GM12892 (cell line): Measurements from ENCODE around the gene CIITA.
"Not testable (repeated sequence)": the region's sequence is repeated elsewhere in the genome, so short reads cannot be mapped to it uniquely, and the experiment has no call there.

ENCODE experiments used
- DNase-seq: peaks from one replicate; pipeline ENCODE4 v3.0.0; 2011; ENCODE audit not compliant: insufficient read length
- FAIRE-seq: peaks from 2 replicates; lab custom pipeline; 2011; peaks lifted over from hg19 to GRCh38; lab: Jason Lieb, UNC
- POLR2A ChIP-seq: IDR thresholded peaks from 2 replicates; pipeline ENCODE4 v1.6.1; 2011; ENCODE audit warnings: low read depth, low read length, control low read depth
- POLR2AphosphoS5 ChIP-seq: IDR thresholded peaks from 2 replicates; pipeline ENCODE4 v1.6.1; 2011; ENCODE audit warnings: low read depth, low read length, control low read depth
- TAF1 ChIP-seq: IDR thresholded peaks from 2 replicates; pipeline ENCODE4 v1.6.1; 2011; ENCODE audit warnings: low read depth, mild to moderate bottlenecking, control low read depth, low read length, borderline replicate concordance

Gene CIITA

DNA sequence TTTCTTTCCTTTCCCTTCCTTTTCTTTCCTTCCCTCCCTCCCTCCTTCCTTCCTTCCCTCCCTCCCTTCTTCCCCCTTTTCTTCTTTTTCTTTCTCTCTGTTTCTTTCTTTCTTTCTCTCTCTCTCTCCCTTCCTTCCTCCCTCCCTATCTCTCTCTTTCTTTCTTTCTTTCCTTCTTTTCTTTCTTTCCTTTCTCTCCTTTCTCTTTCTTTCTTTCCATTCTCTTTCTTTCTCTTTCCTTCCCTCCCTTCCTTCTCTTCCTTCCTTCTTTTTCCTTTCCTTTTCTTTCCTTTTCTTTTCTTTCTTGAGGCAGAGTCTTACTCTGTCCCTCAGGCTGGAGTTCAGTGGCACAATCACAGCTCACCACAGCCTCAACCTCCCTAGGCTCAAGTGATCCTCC, 34.3 kb downstream of the CIITA start:
- DNase-seq (no peak), FAIRE-seq (no peak)
- no peak for TF ChIP-seq POLR2AphosphoS5

DNA sequence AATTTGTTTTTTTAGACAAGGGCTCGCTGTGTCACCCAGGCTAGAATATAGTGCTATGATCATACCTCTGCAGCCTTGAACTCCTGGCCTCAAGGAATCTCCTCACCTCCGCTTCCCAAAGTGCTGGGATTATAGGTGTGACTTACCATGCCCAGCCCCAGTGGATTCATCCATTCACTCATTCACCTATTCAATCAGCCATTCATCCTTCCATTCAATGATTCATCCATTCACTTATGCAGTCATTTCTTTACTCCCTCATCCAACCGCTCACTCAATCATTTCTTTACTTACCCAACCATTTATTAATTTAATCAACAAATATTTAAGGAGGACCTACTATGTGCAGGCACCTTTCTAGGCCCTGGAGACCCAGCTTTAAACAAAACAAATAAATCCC, 39.5 kb downstream of the CIITA start:
- no peak for DNase-seq
- TF ChIP-seq TAF1 = no peak
- no peak for TF ChIP-seq POLR2A
- no peak for TF ChIP-seq POLR2AphosphoS5
- no peak for FAIRE-seq

DNA sequence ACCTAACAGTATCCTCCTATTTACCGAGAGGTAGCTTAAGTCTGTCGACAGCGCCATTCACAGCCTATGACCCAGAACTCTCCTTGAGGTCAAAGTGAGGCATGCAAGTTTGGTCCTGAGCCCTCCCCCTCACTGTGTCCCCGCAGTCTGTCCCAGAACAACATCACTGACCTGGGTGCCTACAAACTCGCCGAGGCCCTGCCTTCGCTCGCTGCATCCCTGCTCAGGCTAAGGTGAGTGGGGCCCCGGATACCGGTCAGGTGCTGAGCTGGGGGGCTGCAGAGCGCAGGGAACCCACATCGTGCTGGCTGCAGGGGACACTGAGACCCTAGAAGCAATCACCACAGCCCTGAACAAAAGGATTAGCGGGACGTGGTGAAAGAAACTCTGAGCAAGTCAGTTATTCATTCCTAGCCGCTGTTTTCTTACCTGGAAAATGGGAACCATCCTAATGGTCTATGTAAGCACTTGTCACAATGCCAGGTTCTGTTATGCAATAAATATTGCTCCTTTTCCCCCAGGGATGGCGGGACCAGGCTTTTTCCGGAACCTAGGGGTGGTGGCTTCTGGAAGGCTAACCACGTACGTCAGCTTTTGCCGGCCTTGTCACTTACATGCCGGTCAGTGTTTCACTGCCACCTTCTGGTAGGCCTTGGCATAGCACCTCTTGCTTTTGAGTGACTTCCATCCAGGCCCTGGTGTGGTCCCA, 41.4 kb downstream of the CIITA start:
- peak; percentile 65 for DNase-seq
- FAIRE-seq = peak; percentile 95
- no peak for TF ChIP-seq TAF1
- no peak for TF ChIP-seq POLR2A
- 0 out of 2 replicates have a peak, but pooled peaks have one; percentile 42 for TF ChIP-seq POLR2AphosphoS5

DNA sequence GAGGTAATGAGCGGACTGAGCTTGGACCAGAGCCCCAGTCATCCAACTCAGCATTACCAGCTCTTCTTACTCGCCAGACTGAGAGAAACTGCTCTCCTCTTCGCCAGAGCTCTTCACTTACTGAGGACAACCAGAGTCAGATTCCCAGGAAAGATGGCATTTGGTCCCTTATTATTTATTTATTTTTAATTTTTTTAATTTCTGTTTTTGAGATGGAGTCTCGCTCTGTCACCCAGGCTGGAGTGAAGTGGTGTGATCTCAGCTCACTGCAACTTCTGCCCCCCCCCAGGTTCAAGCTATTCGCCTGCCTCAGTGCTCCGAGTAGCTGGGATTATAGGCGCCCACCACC, 42.0 kb downstream of the CIITA start:
- TF ChIP-seq POLR2AphosphoS5 (no peak), POLR2A (no peak), TAF1 (no peak)
- FAIRE-seq = no peak
- DNase-seq = no peak

DNA sequence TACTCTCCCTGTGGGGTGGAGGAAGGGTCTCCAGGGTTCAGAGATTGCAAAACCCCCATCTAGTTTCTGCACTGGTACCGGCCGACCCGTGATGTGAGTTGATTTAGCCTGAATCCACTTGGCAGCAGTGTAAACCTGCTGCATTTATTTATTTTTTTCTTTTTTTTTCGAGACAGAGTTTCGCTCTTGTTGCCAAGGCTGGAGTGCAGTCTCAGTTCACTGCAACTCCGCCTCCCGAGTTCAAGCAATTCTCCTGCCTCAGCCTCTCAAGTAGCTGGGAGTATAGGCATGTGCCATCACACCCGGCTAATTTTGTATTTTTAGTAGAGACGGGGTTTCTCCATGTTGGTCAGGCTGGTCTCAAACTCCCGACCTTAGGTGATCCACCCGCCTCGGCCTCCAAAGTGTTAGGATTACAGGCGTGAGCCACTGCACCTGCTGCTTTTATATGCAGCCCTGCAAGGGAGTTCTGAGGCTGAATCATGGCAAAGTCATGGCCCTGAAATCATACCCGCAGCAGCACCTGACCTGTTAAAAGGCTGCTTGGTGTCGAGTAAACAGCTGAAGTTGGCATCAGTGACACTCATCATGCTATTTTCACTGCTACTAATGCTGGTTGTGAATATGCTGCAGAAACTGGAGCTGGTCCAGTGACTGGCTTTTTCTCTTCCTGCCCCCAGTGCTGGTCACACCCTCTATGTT, 43.9 kb downstream of the CIITA start:
- no peak for FAIRE-seq
- TF ChIP-seq POLR2A = no peak
- no peak for DNase-seq

DNA sequence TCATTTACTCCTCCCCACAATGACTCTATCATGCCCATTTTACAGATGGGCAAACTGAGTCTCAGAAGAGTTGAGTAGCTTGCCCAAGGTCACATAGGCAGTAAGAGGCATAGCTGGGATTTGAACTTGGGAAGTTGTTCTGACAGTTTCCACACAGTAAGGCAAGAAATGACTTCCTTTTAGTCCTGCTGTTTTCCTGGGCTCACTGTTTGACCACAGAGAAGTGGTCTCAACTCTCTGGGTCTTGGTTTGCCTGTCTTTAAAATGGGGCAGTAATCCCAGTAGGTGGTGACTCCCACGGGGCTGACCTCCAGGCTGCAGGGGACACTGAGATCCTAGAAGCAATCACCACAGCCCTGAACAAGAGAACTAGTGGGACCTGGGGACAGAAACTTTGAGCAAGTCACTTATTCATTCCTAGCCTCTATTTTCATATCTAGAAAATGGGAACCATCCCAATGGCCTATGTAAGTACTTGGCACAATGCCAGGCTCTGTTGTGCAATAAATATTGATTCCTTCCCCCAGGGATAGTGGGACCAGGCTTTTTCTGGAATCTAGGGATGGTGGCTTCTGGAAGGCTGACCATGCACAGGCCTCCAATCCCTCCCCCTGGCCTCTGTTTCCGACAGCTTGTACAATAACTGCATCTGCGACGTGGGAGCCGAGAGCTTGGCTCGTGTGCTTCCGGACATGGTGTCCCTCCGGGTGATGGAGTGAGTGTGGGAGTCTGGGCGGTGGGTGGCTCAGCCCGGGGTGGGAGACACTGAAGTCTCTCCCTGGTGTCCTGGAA, 44.7 kb downstream of the CIITA start:
- no peak for FAIRE-seq
- no peak for TF ChIP-seq POLR2AphosphoS5
- TF ChIP-seq POLR2A = 0 out of 2 replicates have a peak, but pooled peaks have one; percentile 10
- no peak for TF ChIP-seq TAF1
- DNase-seq = no peak

DNA sequence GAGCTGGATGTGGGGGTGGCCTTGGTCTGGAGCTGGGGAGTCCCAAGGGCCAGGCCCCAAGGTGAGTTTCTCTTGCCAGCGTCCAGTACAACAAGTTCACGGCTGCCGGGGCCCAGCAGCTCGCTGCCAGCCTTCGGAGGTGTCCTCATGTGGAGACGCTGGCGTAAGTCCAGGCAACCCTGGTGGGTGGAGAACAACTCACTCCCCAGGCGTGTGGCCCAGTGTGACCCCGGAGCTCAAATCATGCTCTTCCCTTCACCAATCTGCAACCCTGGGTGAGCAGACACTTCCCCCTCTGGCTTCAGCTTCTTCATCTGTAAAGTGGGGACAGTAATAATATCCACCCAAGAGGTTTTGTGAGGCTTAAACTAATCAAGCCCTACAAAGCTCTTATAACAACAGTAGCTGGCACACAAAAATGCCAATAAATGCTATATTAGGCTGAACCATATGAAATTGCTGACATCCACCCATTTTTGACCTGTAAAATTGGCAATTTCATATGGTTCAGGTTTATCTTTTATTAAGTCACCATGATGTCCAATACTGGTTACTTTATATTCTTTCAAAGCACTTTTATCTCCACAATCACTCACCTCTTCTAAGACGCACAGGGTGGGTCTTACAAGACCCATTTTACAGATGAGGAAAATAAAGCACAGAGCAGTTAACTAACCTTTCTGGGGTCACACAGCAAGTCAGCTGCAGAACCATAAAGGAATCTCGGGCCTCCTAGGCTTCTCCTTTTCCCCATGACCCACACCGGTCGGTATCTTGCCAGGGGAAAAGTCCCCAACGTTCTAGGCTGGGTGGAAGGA, 45.5 kb downstream of the CIITA start:
- DNase-seq (no peak), FAIRE-seq (no peak)
- 0 out of 2 replicates have a peak, but pooled peaks have one; percentile 19 for TF ChIP-seq POLR2A
- TF ChIP-seq POLR2AphosphoS5 = no peak

DNA sequence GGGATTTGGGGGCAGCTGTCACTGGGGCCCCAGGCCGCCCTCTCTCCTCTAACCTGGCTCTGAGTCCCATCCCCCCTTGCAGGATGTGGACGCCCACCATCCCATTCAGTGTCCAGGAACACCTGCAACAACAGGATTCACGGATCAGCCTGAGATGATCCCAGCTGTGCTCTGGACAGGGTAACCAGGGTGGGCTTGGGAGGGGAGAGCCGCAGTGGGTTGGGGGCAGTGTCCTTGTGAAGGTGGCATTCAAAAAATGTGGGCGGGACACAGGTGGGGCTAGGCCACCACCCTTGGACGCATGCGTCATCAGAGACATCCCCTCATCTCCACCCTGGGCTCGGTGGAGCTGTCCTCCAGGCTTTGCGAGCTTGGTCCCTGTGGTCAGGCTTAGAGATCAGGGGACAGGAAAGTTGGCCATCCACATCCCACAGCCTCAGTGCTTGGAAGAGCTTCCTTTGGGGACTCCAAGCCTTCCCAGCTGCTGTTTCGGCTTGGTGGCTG, 46.2 kb downstream of the CIITA start:
- no peak for FAIRE-seq
- TF ChIP-seq TAF1 = no peak
- TF ChIP-seq POLR2A = no peak
- TF ChIP-seq POLR2AphosphoS5 = no peak
- DNase-seq = no peak

DNA sequence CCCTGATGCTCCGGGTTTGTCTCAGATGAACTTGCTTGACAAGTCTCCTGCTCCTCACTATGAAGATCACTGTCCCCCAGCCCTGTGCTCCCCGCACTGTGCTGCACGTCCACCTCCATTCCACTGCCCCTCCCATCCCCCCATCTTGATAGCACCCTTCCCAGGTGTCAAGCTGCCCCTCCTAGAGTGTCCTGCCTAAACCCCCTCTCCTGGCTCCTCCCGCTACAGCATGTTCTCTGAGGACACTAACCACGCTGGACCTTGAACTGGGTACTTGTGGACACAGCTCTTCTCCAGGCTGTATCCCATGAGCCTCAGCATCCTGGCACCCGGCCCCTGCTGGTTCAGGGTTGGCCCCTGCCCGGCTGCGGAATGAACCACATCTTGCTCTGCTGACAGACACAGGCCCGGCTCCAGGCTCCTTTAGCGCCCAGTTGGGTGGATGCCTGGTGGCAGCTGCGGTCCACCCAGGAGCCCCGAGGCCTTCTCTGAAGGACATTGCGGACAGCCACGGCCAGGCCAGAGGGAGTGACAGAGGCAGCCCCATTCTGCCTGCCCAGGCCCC, 46.7 kb downstream of the CIITA start:
- FAIRE-seq (no peak), DNase-seq (no peak)
- no peak for TF ChIP-seq POLR2A
- no peak for TF ChIP-seq TAF1
- no peak for TF ChIP-seq POLR2AphosphoS5

DNA sequence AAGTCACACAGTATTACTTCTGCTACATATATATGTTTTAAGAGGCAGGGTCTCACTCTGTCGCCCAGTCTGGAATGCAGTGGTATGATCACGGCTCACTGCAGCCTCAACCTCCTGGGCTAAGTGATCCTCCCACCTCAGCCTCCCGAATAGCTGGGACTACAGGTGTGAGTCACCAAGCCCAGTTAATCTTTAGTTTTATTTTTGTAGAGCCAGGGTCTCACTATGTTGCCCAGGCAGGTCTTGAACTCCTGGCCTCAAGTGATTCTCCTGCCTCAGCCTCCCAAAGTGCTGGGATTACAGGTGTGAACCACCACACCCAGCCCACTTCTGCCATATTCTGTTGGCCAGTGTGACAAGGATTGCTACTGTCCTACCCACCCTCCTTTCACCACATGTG, 48.3 kb downstream of the CIITA start:
- not testable (repeated sequence) for FAIRE-seq, DNase-seq

DNA sequence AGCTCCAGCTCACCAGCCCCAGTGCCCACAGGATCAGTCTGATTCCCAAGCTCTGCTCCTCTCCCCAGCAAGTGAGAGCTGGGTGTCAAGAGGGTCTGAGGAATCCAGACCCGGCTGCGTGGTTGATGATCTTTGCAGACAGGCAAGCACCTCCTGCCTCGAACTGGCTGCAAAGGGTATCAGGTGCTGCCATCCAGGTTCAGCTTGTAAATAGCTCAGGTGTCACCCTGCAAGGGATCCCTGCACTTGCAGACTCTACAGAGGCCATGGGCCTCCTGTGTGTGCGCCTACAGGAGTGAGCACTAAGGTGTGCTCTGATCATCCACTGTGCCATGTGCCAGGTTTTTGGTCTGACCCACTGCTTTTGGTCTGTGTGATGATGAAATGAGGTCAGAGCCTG, 49.1 kb downstream of the CIITA start:
- DNase-seq = no peak
- FAIRE-seq = no peak
- no peak for TF ChIP-seq TAF1
- peak; percentile 31; the same call in 1 of the 2 replicates for TF ChIP-seq POLR2A
- peak; percentile 80 for TF ChIP-seq POLR2AphosphoS5
